Body of pancreas (tissue), 4 donors: ENCODE data around the gene GALR1.

Experiments used
- CTCF ChIP-seq, 7 experiments: fragments of 450-650 bp in 4 of 7; fragments of 200-600 bp in 3 of 7; sonication (generic) in 3 of 7; IDR thresholded peaks; one replicate each; pipeline ENCODE4 v1.5.1; 2016 to 2019; ENCODE audit warnings: antibody characterized with exemption in 7 of 7
- POLR2A ChIP-seq, 3 donors: fragments of 450-650 bp; IDR thresholded peaks; one replicate each; pipeline ENCODE4 v1.6.1; 2016; ENCODE audit warnings: antibody characterized with exemption in 3 of 3, mild to moderate bottlenecking in 2 of 3

GRCh38 chr18:77248873-77249568, 627 bp upstream of the GALR1 start:
- TF ChIP-seq CTCF (IDR thresholded peaks at IDR 0.05) (no peak), POLR2A (IDR thresholded peaks at IDR 0.05) (no peak)
